HG02571 (cell line): ENCODE results near the gene SHC2.
"Not testable (repeated sequence)": the region's sequence is repeated elsewhere in the genome, so short reads cannot be mapped to it uniquely, and the experiment has no call there.

Source experiments
- ATAC-seq: cut with Tn5 transposase; IDR thresholded peaks from one replicate; pipeline ENCODE4 v1.9.1; 2021; ENCODE audit warnings: mild to moderate bottlenecking, moderate library complexity; ENCODE audit not compliant: unreplicated experiment

Gene SHC2

GRCh38 chr19:493391-494170 is 32.7 kb upstream of the SHC2 start:
- no peak for ATAC-seq

- ATAC-seq, result no peak
These were observed 31.3 kb upstream of the SHC2 start for GRCh38 chr19:492091-492531.

DNA sequence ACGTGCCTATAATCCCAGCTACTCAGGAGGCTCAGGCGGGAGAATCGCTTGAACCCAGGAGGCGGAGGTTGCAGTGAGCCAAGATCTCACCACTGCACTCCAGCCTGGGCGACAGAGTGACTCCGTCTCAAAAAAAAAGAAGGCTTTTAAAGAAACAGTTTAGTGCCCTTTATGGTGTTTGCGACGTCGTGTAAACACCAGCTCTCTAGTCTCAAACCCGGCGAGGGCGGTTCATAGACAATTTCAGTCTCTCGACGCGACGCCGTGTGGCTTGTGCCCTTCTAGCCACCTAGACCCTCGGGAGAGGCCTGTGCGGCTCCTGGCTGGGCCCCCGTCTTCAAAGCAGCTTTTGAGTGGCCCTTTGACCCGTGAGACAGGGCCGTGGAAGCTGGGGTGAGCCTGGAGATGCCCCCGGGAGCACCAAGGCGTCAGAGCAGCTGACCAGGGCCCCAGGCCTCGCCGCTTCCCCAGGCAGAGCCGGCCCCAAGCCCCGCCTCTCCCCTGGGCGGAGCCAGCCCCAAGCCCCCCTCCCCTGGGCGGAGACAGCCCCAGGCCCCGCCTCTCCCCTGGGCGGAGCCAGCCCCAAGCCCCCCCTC is 30.4 kb upstream of the SHC2 start:
- ATAC-seq, result no peak

DNA sequence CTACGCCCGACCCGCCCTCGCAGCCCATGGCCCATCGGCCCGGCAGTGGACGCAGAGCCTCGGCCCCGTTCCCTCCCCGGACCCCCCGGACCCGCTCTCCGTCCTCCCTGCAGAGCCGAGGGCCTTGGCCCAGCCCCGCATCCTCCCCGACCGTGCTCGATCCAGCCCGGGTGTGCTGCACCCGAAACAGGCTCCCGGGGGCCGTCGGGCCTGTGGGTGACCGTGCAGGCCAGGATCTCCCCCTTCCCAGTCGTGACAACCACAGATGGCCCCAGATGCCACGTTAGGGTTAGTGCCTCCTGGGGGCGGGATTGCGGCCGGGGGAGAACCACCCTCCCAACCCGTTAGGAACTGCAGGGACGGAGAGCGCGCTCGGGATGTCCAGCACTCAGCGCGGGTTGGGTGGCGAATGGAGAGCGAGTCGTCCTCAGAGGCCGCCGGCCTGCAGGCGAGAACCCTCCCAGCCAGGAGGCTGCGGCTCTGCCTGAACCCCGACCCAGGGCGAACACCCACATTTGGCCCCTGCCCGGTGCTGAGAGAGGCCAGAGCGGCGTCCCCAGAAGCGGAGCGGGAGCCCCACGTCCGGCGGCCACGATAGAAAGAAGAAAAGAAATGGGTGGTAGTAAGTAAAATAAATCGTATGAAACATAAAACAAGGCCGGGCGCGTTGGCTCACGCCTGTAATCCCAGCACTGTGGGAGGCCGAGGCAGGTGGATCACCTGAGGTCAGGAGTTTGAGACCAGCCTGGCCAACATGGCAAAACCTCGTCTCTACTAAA is 28.8 kb upstream of the SHC2 start:
- ATAC-seq, result no peak

GRCh38 chr19:488505-489417 is 27.9 kb upstream of the SHC2 start:
- peak; percentile 74 for ATAC-seq

DNA sequence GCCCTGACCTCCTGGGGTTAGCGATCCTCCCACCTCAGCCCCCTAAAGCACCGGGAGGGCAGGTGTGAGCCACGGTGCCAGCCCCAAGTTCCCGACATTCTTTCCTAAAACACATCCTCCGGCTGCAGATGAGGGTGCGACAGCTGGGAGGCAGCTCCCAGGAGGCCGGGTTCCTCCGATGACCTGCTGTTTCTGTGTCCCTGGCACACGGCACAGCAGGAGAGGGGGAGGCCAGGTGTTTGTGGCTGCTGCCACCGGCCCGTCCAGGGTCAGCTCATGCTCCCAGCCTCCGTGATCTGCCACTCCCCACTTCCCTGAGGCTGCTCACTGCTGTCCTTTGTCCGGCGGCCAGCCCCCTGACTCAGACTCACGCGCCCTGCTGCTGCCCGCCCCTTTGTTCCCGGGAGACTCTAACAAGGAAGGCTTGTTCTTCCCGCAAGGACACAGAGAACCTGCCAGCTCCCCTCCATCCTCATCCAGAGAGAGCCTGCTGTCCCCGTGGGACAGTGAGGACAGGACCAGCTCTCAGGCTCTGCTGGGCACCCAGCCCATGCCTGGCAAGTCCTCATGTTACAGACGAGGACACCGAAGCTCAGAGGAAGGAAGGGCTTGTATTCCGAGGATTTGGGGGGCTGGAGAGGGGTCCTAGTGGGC is 24.9 kb upstream of the SHC2 start:
- no peak for ATAC-seq

GRCh38 chr19:485077-485476 is 24.2 kb upstream of the SHC2 start:
- no peak for ATAC-seq

DNA sequence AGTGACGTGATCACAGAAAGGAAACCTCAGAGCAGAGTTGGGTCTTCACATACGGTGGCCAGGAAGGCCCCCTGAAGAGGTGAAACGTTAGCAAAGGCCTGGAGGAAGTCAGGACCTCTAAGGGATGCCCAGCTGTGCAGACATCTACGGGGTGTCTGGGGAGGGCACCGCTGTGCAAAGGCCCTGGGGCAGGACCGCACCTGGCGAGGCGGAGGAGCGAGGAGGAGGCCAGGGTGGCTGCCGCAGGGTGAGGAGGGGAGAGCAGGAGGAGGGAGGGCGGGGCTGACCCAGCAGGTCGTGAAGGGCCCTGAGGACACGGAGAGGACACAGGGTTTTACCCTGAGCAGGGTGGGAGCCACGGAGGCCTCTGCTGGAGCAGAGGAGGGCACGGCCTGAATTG is 23.7 kb upstream of the SHC2 start:
- no peak for ATAC-seq

- no peak for ATAC-seq
These were observed 22.7 kb upstream of the SHC2 start for GRCh38 chr19:483332-484072.

- no peak for ATAC-seq
These were observed 21.6 kb upstream of the SHC2 start for GRCh38 chr19:482186-483041.

DNA sequence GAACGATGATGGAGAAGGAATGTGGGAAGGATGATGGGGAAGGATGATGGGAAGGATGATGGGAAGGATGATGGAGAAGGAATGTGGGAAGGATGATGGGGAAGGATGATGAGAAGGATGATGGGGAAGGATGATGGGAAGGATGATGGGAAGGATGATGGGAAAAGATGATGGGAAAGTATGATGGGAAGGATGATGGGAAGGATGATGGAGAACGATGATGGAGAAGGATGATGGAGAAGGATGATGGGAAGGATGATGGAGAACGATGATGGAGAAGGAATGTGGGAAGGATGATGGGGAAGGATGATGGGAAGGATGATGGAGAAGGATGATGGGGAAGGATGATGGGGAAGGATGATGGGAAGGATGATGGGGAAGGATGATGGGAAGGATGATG is 20.3 kb upstream of the SHC2 start:
- ATAC-seq, result not testable (repeated sequence)

- no peak for ATAC-seq
These were observed 19.4 kb upstream of the SHC2 start for GRCh38 chr19:480016-480855.

GRCh38 chr19:478976-479375 is 18.1 kb upstream of the SHC2 start:
- ATAC-seq, result no peak

GRCh38 chr19:478236-478903 is 17.5 kb upstream of the SHC2 start:
- ATAC-seq, result no peak

DNA sequence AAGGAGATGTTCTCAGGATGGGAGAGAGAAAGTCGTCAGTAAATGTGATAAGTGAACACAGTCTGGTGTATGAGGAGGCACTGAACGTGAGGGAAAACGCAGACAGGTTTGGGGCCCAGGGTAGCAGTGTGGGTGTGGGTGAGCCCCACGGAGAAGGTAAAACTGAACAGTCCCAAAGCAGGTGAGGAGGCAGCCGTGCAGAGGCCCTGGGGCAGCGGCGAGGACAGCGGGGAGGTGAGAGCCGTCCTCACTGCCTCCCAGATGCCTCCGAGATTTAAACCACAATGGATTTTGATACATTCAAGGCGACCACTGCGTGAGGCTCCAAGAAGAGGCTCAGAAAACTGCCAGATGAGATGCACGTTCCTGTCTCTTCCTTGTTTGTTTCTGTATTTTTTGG is 14.5 kb upstream of the SHC2 start:
- ATAC-seq, result no peak

- no peak for ATAC-seq
These were observed 13.6 kb upstream of the SHC2 start for GRCh38 chr19:474126-475078.
